Measurements from ENCODE around the gene LCE1E.
A peak's percentile ranks its signal among the peaks of the same experiment; 100 is the strongest.

GRCh38 chr1:152745289-152745704, 40.8 kb upstream of the LCE1E start:
- TF ChIP-seq CTCF (conservative IDR thresholded peaks at IDR 0.05; ENCODE audit: low read length) = peak; percentile 64
- TF ChIP-seq EZH2phosphoT487 (IDR thresholded peaks at IDR 0.05; ENCODE audit: borderline replicate concordance, low read depth, low read length) = no peak
